GM18951 (cell line): ENCODE results near the gene SNAP25.

Experiments
- POLR2A ChIP-seq: IDR thresholded peaks from 4 replicates; pipeline ENCODE4 v1.6.1; 2011; ENCODE audit warnings: mild to moderate bottlenecking; ENCODE audit not compliant: insufficient read length, insufficient read depth; ENCODE audit errors: extremely low read depth
- in situ Hi-C: fragments of 300-500 bp; cut with MboI; formaldehyde crosslinking; loops from one replicate; pipeline ENCODE4 v1.12.0; 2022; ENCODE audit warnings: low sequenced_read_pairs, mixed read lengths, inconsistent platforms; ENCODE audit not compliant: unreplicated experiment

Gene SNAP25

DNA sequence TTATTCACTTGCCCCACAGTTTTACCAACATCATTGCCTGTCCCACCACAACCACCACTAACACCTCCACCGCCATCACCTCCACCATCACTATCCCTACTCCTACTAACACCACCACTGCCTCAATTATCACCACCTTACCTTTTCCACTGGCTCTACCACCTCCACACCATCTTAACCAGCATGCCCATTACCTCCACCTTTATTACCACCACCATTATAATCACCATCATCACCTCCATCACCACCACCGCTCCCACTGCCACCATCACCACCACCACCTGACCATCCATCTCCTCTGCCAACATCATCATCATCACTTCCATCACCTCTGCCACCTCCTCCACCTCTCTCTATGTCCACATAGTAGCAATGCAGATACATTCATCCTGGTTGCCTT, 90.0 kb downstream of the SNAP25 start:
- in situ Hi-C loops = no loop called here
- TF ChIP-seq POLR2A = no peak

DNA sequence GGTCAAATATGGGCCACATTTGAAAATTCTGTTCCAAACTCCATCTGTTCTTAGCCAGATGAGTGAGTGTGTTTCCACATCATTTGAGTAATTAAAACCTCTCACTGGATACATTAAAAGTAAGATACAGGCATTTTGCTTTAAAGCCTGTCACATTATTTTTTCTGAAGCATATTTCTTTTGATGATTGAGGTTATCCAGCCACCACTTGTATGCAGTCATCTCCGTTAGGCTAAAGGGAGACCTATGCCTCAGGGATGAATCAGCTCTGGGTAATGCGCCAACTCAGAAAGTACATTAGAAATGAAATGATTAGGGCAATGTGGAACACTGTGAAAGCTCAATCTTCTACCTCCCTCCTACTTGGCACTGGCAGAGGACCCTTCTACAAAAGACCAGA, 90.7 kb downstream of the SNAP25 start:
- no peak for TF ChIP-seq POLR2A
- in situ Hi-C loops = no loop called here

GRCh38 chr20:10312111-10312510, 93.5 kb downstream of the SNAP25 start:
- in situ Hi-C loops = no loop called here
- no peak for TF ChIP-seq POLR2A

DNA sequence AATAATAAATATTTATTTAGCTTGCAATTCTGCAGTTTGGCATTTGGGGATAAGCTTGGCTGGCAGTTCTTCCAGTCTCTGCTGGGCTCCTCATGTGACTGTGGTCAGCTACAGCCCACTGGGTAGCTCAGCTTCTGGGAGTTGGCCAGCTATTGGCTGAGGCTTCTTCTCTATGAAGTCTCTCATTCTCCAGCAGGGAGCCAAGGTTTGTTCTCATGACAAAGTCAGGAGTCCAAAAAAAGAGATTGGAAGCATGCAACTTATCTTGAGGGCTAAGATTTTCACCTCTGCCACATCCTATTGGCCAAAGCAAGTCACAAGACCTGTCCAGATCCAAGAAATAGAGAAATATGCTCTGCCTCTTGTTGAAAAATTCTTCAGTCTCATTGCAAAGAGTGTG, 94.6 kb downstream of the SNAP25 start:
- in situ Hi-C loops = no loop called here
- TF ChIP-seq POLR2A = no peak

DNA sequence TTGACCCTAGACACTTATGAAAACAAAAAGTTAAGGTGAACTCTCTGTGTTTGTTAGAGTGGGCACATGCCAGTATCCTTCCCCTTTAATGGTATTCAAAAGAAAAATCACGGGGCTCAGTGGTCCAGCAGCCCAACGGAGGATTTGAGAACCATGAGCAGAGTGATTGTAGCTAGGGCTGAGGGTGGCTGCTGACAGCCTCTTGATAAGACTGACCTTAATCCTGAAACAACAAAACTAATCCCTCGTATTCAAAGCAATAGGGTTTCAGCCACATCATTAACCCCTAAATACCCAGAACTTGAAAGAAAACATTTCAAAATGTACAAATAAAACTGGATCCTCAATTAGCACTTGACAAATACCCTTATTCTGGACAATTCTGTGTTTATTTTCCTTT, 95.1 kb downstream of the SNAP25 start:
- in situ Hi-C loops = no loop called here
- TF ChIP-seq POLR2A = no peak

GRCh38 chr20:10314198-10314597, 95.6 kb downstream of the SNAP25 start:
- no peak for TF ChIP-seq POLR2A
- in situ Hi-C loops = no loop called here

GRCh38 chr20:10315138-10315537, 96.5 kb downstream of the SNAP25 start:
- TF ChIP-seq POLR2A = no peak
- in situ Hi-C loops = no loop called here

GRCh38 chr20:10316582-10316981, 98.0 kb downstream of the SNAP25 start:
- in situ Hi-C loops = no loop called here
- no peak for TF ChIP-seq POLR2A

DNA sequence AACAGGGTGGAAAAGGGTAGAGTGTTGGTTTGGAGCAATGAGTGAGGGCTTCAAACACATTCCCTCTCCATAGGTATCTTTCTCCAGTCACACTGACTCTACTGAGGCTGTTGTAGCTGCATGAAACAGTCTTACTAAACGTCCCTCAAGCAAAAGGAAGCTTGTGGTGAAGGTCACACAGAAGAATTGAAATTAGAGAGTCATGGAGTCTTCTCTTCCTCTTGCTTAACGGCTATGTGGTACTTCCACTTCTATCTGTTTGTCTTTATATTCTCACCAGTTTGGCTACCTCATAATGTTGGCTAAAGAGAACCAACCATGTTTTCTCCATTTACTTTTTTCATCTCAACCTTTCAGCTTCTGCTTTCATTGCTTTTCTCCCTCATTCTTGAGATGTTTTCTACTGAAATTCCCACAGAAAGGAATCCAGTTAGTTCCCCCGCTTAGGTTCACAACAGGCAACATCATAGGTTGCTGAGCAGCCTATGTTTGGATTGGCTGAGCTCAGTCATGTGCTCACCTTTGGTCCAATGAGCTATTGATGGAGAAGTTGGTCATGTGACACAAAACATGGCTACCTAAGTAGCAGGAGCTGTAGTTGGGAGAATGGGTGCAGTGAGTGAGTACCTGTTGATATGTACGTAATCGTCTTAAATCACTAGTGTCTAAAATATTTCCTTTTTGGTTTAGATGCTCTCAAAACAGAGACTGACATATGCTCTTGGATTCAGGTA, 99.8 kb downstream of the SNAP25 start:
- TF ChIP-seq POLR2A = no peak
- in situ Hi-C loops = no loop called here

DNA sequence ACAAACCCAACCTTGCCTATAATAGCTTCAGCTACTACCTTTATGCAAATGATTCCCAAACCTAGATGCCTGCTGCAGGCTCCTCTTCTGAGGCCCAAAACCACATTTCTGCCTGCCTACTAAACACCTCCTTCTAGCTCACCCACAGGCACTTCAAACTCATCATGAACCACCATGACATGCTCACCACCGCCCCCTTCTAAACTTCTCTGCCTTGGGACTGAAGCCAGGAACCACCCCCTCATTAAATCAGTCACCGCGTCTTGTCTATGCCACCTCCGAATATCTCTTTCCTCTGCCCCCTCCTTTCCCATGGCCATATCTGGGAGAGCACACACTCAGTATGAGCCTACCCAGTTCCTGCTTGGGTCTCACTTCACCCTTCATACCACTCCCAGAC, 101.2 kb downstream of the SNAP25 start:
- no peak for TF ChIP-seq POLR2A
- in situ Hi-C loops = no loop called here

DNA sequence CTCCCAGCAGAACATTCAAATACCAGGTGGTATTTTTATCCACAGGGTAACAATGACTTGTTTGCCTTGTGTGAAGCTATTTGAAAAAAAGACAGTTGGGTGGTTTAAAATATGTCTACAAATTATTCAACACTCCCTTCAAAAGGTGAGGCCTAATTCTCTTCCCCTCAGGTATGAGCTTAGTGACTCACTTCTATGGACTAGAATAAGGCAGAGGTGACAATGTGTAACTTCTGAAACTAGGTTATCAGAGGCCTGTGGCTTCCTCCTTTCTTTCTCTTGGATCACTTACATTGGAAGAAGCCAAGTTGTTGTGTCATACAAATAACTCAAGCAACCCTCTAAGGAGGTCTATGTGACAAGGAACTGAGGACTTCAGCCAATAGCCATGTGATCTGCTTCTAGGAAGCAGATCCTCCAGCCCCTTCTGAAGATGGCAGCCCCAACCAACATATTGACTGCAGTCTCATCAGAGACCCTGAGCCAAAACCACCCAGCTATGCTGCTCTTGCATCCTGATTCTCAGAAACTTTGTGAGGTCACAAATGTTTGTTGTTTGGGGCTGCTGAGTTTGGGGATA, 102.6 kb downstream of the SNAP25 start:
- TF ChIP-seq POLR2A = no peak
- in situ Hi-C loops = no loop called here

- in situ Hi-C loops = no loop called here
- no peak for TF ChIP-seq POLR2A
These were observed 103.7 kb downstream of the SNAP25 start for GRCh38 chr20:10322073-10323012.

GRCh38 chr20:10323729-10324128, 105.1 kb downstream of the SNAP25 start:
- no peak for TF ChIP-seq POLR2A
- in situ Hi-C loops = no loop called here

DNA sequence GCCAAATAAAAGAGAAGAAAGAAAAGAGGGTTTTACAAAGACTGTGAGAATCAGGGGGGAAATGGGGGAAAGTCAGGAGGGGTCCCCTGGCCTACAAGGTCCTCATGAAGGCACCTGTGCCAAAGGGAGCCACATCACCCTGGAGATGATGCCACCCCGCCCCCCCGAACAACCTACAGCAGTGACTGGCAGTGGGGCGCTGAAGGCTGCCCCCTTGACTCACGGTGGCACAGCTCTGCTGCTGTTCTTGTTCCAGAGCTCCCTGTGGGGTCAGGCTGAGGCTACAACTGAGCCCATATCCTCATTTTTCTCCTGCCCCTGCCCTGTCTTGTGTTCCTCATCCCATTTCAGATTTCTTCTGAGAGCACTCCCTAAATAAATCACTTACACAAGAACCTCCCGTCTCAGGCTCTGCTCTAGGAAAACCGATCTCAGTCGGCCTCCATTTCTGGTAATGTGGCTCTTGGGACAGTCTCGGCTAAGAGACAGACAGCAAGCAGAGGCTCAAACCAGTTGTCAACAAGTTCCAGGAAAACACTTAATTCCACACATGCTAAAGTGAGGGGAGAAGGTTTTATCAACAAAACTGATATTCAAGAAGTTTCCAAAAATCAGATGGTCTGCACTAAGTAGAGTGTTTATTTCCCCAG, 105.7 kb downstream of the SNAP25 start:
- in situ Hi-C loops = no loop called here
- no peak for TF ChIP-seq POLR2A

- TF ChIP-seq POLR2A = no peak
- in situ Hi-C loops = no loop called here
These were observed 110.2 kb downstream of the SNAP25 start for GRCh38 chr20:10328897-10329255.
